AG10803 (cell line): ENCODE measurements around the gene ARHGEF11.

Source experiments
- DNase-seq: peaks from one replicate; pipeline ENCODE4 v3.0.0; 2010; ENCODE audit warnings: low read depth
- H3K4me3 ChIP-seq: 2 replicates; pipeline ENCODE4 v1.5.1; 2011; ENCODE audit warnings: mild to moderate bottlenecking, low read length, control low read depth
- CTCF ChIP-seq: conservative IDR thresholded peaks from 2 replicates; pipeline ENCODE4 v1.5.1; 2011; ENCODE audit warnings: mild to moderate bottlenecking, low read length, control low read depth, inconsistent platforms

The ARHGEF11 gene

GRCh38 chr1:156913809-156914387, 131.6 kb downstream of the ARHGEF11 start:
- DNase-seq = no peak
- H3K4me3 ChIP-seq = no peak overlapping the region
- TF ChIP-seq CTCF = no peak

- DNase-seq = no peak
- TF ChIP-seq CTCF = no peak
- H3K4me3 ChIP-seq = no peak overlapping the region
These were observed 132.4 kb downstream of the ARHGEF11 start for GRCh38 chr1:156912861-156913808.

- no peak overlapping the region for H3K4me3 ChIP-seq
- no peak for DNase-seq
- no peak for TF ChIP-seq CTCF
These were observed 133.2 kb downstream of the ARHGEF11 start for GRCh38 chr1:156912310-156912709.

- H3K4me3 ChIP-seq = no peak overlapping the region
- TF ChIP-seq CTCF = peak; percentile 11; the same call in 1 of the 2 replicates
- no peak for DNase-seq
These were observed 133.8 kb downstream of the ARHGEF11 start for GRCh38 chr1:156911577-156912298.

GRCh38 chr1:156910309-156910782, 135.2 kb downstream of the ARHGEF11 start:
- DNase-seq = no peak

GRCh38 chr1:156909671-156910070, 135.9 kb downstream of the ARHGEF11 start:
- H3K4me3 ChIP-seq = no peak overlapping the region
- TF ChIP-seq CTCF = no peak
- no peak for DNase-seq

More at GRCh38 chr1:156910309-156910782, 135.2 kb downstream of the ARHGEF11 start:
- peak; percentile 58 for TF ChIP-seq CTCF
- H3K4me3 ChIP-seq = no peak overlapping the region
